Activated CD4-positive, alpha-beta memory T cell treated with anti-CD3 and anti-CD28 coated beads, Interleukin-2, amount 10 ng/mL, durations not matched to agents 7 days and 5 days (primary cell): ENCODE data around the gene SYNE4. TPM values are rescaled to one million over a fixed set of nuclear protein-coding genes. Genes with fewer than 3 reads are reported as not detected.
A peak's percentile ranks its signal among the peaks of the same experiment; 100 is the strongest.

Source experiments
- CTCF ChIA-PET: fragments of 350-600 bp; sonication (Branson Sonifier 250); formaldehyde crosslinking; loops from one replicate; lab custom pipeline; 2021; ENCODE audit warnings: antibody characterized with exemption, inconsistent platforms; lab: Charles Lee
- POLR2A ChIA-PET: fragments of 350-600 bp; sonication (Branson Sonifier 250); formaldehyde crosslinking; loops from one replicate; lab custom pipeline; 2021; ENCODE audit warnings: antibody characterized with exemption; lab: Charles Lee
- DNase-seq: peaks from one replicate; pipeline ENCODE4 v3.0.0-alpha.2; 2020
- H3K27ac Mint-ChIP-seq: one replicate; pipeline ENCODE4 v1.8.0; 2021; ENCODE audit warnings: mild to moderate bottlenecking, mixed read lengths
- H3K27me3 Mint-ChIP-seq: one replicate; pipeline ENCODE4 v1.8.0; 2021; ENCODE audit warnings: mixed read lengths
- H3K36me3 Mint-ChIP-seq: one replicate; pipeline ENCODE4 v1.8.0; 2021; ENCODE audit warnings: low read depth, mixed read lengths
- H3K4me1 Mint-ChIP-seq: one replicate; pipeline ENCODE4 v1.8.0; 2021; ENCODE audit warnings: mixed read lengths
- H3K4me3 Mint-ChIP-seq: one replicate; pipeline ENCODE4 v1.8.0; 2021; ENCODE audit warnings: mild to moderate bottlenecking, mixed read lengths
- H3K9me3 Mint-ChIP-seq: one replicate; pipeline ENCODE4 v1.8.0; 2021; ENCODE audit warnings: mixed read lengths
- total RNA-seq, 2 experiments: library from RNA; stranded (reverse); gene quantifications; one replicate each; pipeline ENCODE4 v1.2.3, GENCODE V29; 2021

The SYNE4 gene
- total RNA-seq, 2 experiments from 2014 or later = 1.6 to 2.5 TPM

- peaks cover 40% of the 10 kb centered on the region for H3K4me1 Mint-ChIP-seq
- H3K27ac Mint-ChIP-seq = peak overlapping the region; percentile 35
- H3K27me3 Mint-ChIP-seq = peaks cover 25% of the 10 kb centered on the region
- POLR2A ChIA-PET = no interaction called here
- CTCF ChIA-PET = interaction anchor here (0.7 to 1.3 kb wide), 3 partner anchors 98 to 579 kb away, joined by 3 read pairs; partner anchors contain the start of gene THAP8
- peaks cover 4% of the 10 kb centered on the region for H3K9me3 Mint-ChIP-seq
- H3K4me3 Mint-ChIP-seq = no peak overlapping the region
- DNase-seq = no peak
- peaks cover 5% of the 10 kb centered on the region for H3K36me3 Mint-ChIP-seq
Measured at GRCh38 chr19:35955881-35956634, 52.6 kb downstream of the SYNE4 start.

Other genes starting within 250 kb of the SYNE4 start
- 10 to 100 TPM; 60.9 to 67.0 TPM for gene ARHGAP33, start 233.2 kb downstream of the SYNE4 start, total RNA-seq
- not detected for gene PRODH2, start 196.0 kb downstream of the SYNE4 start, total RNA-seq
- not detected for gene NPHS1, start 156.3 kb downstream of the SYNE4 start, total RNA-seq
- under 1 TPM; 0.55 to 0.58 TPM for gene KIRREL2, start 151.9 kb downstream of the SYNE4 start, total RNA-seq
- gene APLP1, start 140.2 kb downstream of the SYNE4 start, total RNA-seq = 1 to 10 TPM in 1 of 2 experiments, under 1 TPM in 1; 0.76 to 1.1 TPM
- gene NFKBID, start 108.3 kb downstream of the SYNE4 start, total RNA-seq = 10 to 100 TPM; 36.3 to 40.3 TPM
- 100 to 1,000 TPM; 204 to 218 TPM for gene HCST, start 106.3 kb downstream of the SYNE4 start, total RNA-seq
- gene TYROBP, start 100.5 kb downstream of the SYNE4 start, total RNA-seq = 1 to 10 TPM in 1 of 2 experiments, under 1 TPM in 1; 0.58 to 1.1 TPM
- gene LRFN3, start 72.4 kb downstream of the SYNE4 start, total RNA-seq = 10 to 100 TPM; 13.5 to 17.0 TPM
- gene SDHAF1, start 13.6 kb downstream of the SYNE4 start, total RNA-seq = 10 to 100 TPM; 17.3 to 18.3 TPM
- 10 to 100 TPM; 44.7 to 45.4 TPM for gene ALKBH6, start 5.4 kb upstream of the SYNE4 start, total RNA-seq
- 1 to 10 TPM; 1.7 to 2.2 TPM for gene CLIP3, start 24.1 kb upstream of the SYNE4 start, total RNA-seq
- 1 to 10 TPM; 5.7 TPM for gene THAP8, start 45.5 kb upstream of the SYNE4 start, total RNA-seq
- 10 to 100 TPM; 24.1 to 25.0 TPM for gene WDR62, start 46.1 kb upstream of the SYNE4 start, total RNA-seq
- not detected for gene OVOL3, start 102.3 kb upstream of the SYNE4 start, total RNA-seq
- gene POLR2I, start 106.1 kb upstream of the SYNE4 start, total RNA-seq = 10 to 100 TPM; 47.3 to 57.4 TPM
- 100 to 1,000 TPM; 185 to 200 TPM for gene TBCB, start 106.7 kb upstream of the SYNE4 start, total RNA-seq
- 100 to 1,000 TPM; 520 to 539 TPM for gene CAPNS1, start 131.3 kb upstream of the SYNE4 start, total RNA-seq
- gene COX7A1, start 143.6 kb upstream of the SYNE4 start, total RNA-seq = not detected
- 1 to 10 TPM; 2.0 to 3.5 TPM for gene ZNF565, start 205.9 kb upstream of the SYNE4 start, total RNA-seq
- 10 to 100 TPM; 64.6 to 68.4 TPM for gene ZNF146, start 206.3 kb upstream of the SYNE4 start, total RNA-seq